B cell (primary cell): ENCODE results near the gene GSG1L. TPM values are rescaled to one million over a fixed set of nuclear protein-coding genes. Genes with fewer than 3 reads are reported as not detected.

Experiments
- ATAC-seq: fragments of 200-7000 bp; cut with Tn5 transposase; one replicate; pipeline ENCODE4 v1.10.0; 2021; ENCODE audit warnings: low read depth, mild to moderate bottlenecking, moderate number of reproducible peaks, moderate library complexity
- CTCF ChIA-PET: fragments of 350-600 bp; sonication (Branson Sonifier 250); formaldehyde crosslinking; loops from one replicate; lab custom pipeline; 2021; ENCODE audit warnings: antibody characterized with exemption, inconsistent platforms; lab: Charles Lee
- POLR2A ChIA-PET: fragments of 350-600 bp; sonication (Branson Sonifier 250); formaldehyde crosslinking; loops from one replicate; lab custom pipeline; 2021; ENCODE audit warnings: antibody characterized with exemption; lab: Charles Lee
- DNase-seq: peaks from one replicate; pipeline ENCODE4 v3.0.0; 2013
- H2AFZ ChIP-seq: 2 replicates; pipeline ENCODE4 v1.6.1; 2012; ENCODE audit warnings: mild to moderate bottlenecking, low read depth, low read length; ENCODE audit not compliant: insufficient read depth, poor library complexity, severe bottlenecking
- H3K27ac ChIP-seq, 2 donors: 1 replicate in 1 of 2; 2 replicates in 1 of 2; pipeline ENCODE4 v1.5.1; 2012 to 2013; ENCODE audit warnings: low read length in 2 of 2, mild to moderate bottlenecking in 2 of 2, moderate library complexity in 1 of 2
- H3K27me3 ChIP-seq, 4 experiments: fragments of 200-600 bp in 1 of 4; sonication (generic) in 1 of 4; replicated peaks in 1 of 4; 1 replicate in 2 of 4; 2 replicates in 2 of 4; pipeline versions ENCODE4 v1.6.1 to v1.7.0; 2013 to 2016; ENCODE audit warnings: low read length in 3 of 4, mild to moderate bottlenecking in 2 of 4, mixed read lengths in 1 of 4, moderate library complexity in 1 of 4; ENCODE audit not compliant: insufficient read depth in 4 of 4, control insufficient read depth in 3 of 4; ENCODE audit errors: control extremely low read depth in 1 of 4
- H3K36me3 ChIP-seq, 2 experiments: replicated peaks in 1 of 2; 1 replicate in 1 of 2; 2 replicates in 1 of 2; pipeline versions ENCODE4 v1.6.1 to v1.7.1; 2013; ENCODE audit warnings: low read length in 1 of 2; ENCODE audit not compliant: insufficient read depth in 2 of 2, control insufficient read depth in 1 of 2; ENCODE audit errors: control extremely low read depth in 1 of 2, extremely low read depth in 1 of 2
- H3K4me1 ChIP-seq, 2 donors: fragments of 200-600 bp in 1 of 2; sonication (generic) in 1 of 2; 1 replicate in 1 of 2; 2 replicates in 1 of 2; pipeline versions ENCODE4 v1.5.1 to v1.6.1; 2013 to 2017; ENCODE audit warnings: low read length in 2 of 2; ENCODE audit not compliant: control insufficient read depth in 2 of 2, insufficient read depth in 2 of 2
- H3K4me2 ChIP-seq: replicated peaks from 2 replicates; pipeline ENCODE3; 2012; ENCODE audit warnings: mild to moderate bottlenecking, low read depth, low read length; ENCODE audit not compliant: poor library complexity, severe bottlenecking
- H3K4me3 ChIP-seq, 5 experiments: fragments of 200-600 bp in 1 of 5; sonication (generic) in 1 of 5; 1 replicate in 3 of 5; 2 replicates in 2 of 5; pipeline versions ENCODE4 v1.5.1 to v1.7.0; 2011 to 2016; ENCODE audit warnings: low read length in 4 of 5, mild to moderate bottlenecking in 4 of 5, low read depth in 2 of 5, control low read depth in 1 of 5, moderate library complexity in 1 of 5; ENCODE audit not compliant: insufficient read depth in 1 of 5; ENCODE audit errors: control extremely low read depth in 1 of 5, extremely low read depth in 1 of 5
- H3K79me2 ChIP-seq: fragments of 200-600 bp; sonication (generic); one replicate; pipeline ENCODE4 v1.6.0; 2016; ENCODE audit warnings: low read length; ENCODE audit not compliant: control insufficient read depth, insufficient read depth
- H3K9ac ChIP-seq: fragments of 200-600 bp; sonication (generic); 2 replicates; pipeline ENCODE4 v1.6.1; 2017; ENCODE audit warnings: mild to moderate bottlenecking, low read length, moderate library complexity
- H3K9me3 ChIP-seq, 3 donors: one replicate each; pipeline versions ENCODE4 v1.6.1 to v1.7.1; 2013; ENCODE audit warnings: low read length in 2 of 3; ENCODE audit not compliant: control insufficient read depth in 2 of 3, insufficient read depth in 1 of 3; ENCODE audit errors: control extremely low read depth in 1 of 3
- H4K20me1 ChIP-seq: 2 replicates; pipeline ENCODE4 v1.6.0; 2012; ENCODE audit warnings: mild to moderate bottlenecking, low read length; ENCODE audit not compliant: insufficient read depth, control insufficient read depth, poor library complexity, severe bottlenecking
- H3K27ac Mint-ChIP-seq: one replicate; pipeline ENCODE4 v1.8.0; 2021; ENCODE audit warnings: mixed read lengths
- H3K27me3 Mint-ChIP-seq: one replicate; pipeline ENCODE4 v1.8.0; 2021; ENCODE audit warnings: mixed read lengths
- H3K4me1 Mint-ChIP-seq: one replicate; pipeline ENCODE4 v1.8.0; 2021; ENCODE audit warnings: mixed read lengths
- H3K4me3 Mint-ChIP-seq: one replicate; pipeline ENCODE4 v1.8.0; 2021; ENCODE audit warnings: mixed read lengths
- H3K9me3 Mint-ChIP-seq: one replicate; pipeline ENCODE4 v1.8.0; 2022; ENCODE audit warnings: mixed read lengths; ENCODE audit not compliant: insufficient read depth
- EZH2 ChIP-seq: IDR thresholded peaks from 2 replicates; pipeline ENCODE4 v1.6.1; 2012; ENCODE audit warnings: borderline replicate concordance, low read depth, mild to moderate bottlenecking, moderate library complexity, low read length; ENCODE audit not compliant: insufficient read depth, poor library complexity, severe bottlenecking
- WGBS: methylation state at CpG from one replicate; pipeline ENCODE4 v1.1.5; 2013; ENCODE audit warnings: missing lambda C conversion rate; ENCODE audit not compliant: insufficient coverage; 5-methylcytosine and 5-hydroxymethylcytosine counted together
- intact Hi-C: fragments of 100-400 bp; cut with micrococcal nuclease; formaldehyde crosslinking; loops from one replicate; pipeline ENCODE4 v1.10.0; 2022
- polyA plus RNA-seq: library from polyadenylated mRNA; depleted of rRNA; stranded (reverse); fragments of >200 nt; gene quantifications from 2 replicates; pipeline ENCODE4 v1.2.3, GENCODE V29; 2012
- total RNA-seq, 2 donors: library from RNA; stranded (reverse); fragments of 120-200 nt in 1 of 2; gene quantifications; 1 replicate in 1 of 2; 2 replicates in 1 of 2; pipeline versions ENCODE4 v1.2.3 to v1.2.4, GENCODE V29; 2013 to 2022
- TF ChIP-seq, protein P1 (sequence below): fragments of 200-600 bp; IDR thresholded peaks from one replicate; pipeline ENCODE4 v1.8.0; 2022; ENCODE audit warnings: antibody characterized with exemption, mild to moderate bottlenecking

Gene GSG1L
- total and polyA plus RNA-seq, 2 donors (not counting 1 experiment from before 2014, with no cell fraction given) = 0.01 TPM; not detected in 1

DNA sequence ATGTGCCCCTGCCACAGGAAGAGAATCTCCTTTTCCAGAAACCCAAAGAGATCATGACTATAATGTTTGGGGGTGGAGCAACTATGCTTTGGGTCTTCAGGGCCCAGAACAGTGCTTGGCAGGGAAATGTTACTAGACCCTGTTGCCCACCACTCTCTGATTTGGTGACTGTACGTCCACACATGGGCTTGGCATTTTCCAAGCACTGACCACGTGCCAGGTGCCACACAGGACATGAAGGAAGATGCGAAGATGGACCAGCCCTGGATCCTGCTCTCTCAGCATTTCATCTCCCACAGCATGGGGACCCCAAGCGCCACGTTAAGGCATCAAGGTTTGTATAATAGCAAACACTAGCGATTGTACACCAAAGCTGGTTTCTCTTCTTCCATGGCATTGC, 50.1 kb downstream of the GSG1L start:
- Mint-ChIP-seq H3K27me3 (peaks cover 31% of the 10 kb centered on the region), H3K4me3 (no peak overlapping the region), H3K9me3 (no peaks in the 10 kb centered on the region), H3K4me1 (no peaks in the 10 kb centered on the region), H3K27ac (no peak overlapping the region)
- H4K20me1 ChIP-seq = no peaks in the 10 kb centered on the region
- H3K36me3 ChIP-seq = no peaks in the 10 kb centered on the region
- intact Hi-C loops = no loop called here
- peaks cover 0 to 8% (median 4%) of the 10 kb centered on the region in 3 donors for H3K9me3 ChIP-seq
- no peak overlapping the region for H3K4me2 ChIP-seq
- H2AFZ ChIP-seq = no peak overlapping the region
- no peak for DNase-seq
- peaks cover 0 to 7% (median 0%) of the 10 kb centered on the region in 4 experiments for H3K27me3 ChIP-seq
- no peak for TF ChIP-seq EZH2
- TF ChIP-seq, protein P1, sequence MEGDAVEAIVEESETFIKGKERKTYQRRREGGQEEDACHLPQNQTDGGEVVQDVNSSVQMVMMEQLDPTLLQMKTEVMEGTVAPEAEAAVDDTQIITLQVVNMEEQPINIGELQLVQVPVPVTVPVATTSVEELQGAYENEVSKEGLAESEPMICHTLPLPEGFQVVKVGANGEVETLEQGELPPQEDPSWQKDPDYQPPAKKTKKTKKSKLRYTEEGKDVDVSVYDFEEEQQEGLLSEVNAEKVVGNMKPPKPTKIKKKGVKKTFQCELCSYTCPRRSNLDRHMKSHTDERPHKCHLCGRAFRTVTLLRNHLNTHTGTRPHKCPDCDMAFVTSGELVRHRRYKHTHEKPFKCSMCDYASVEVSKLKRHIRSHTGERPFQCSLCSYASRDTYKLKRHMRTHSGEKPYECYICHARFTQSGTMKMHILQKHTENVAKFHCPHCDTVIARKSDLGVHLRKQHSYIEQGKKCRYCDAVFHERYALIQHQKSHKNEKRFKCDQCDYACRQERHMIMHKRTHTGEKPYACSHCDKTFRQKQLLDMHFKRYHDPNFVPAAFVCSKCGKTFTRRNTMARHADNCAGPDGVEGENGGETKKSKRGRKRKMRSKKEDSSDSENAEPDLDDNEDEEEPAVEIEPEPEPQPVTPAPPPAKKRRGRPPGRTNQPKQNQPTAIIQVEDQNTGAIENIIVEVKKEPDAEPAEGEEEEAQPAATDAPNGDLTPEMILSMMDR = no peak
- no peak overlapping the region for H3K27ac ChIP-seq
- CTCF ChIA-PET = no interaction called here
- 92% methylated on average over 6 of the region's 6 CpGs for WGBS
- no peaks in the 10 kb centered on the region for H3K4me1 ChIP-seq
- H3K9ac ChIP-seq = no peak overlapping the region
- ATAC-seq = no peak
- H3K4me3 ChIP-seq = no peak overlapping the region
- POLR2A ChIA-PET = no interaction called here
- no peaks in the 10 kb centered on the region for H3K79me2 ChIP-seq

DNA sequence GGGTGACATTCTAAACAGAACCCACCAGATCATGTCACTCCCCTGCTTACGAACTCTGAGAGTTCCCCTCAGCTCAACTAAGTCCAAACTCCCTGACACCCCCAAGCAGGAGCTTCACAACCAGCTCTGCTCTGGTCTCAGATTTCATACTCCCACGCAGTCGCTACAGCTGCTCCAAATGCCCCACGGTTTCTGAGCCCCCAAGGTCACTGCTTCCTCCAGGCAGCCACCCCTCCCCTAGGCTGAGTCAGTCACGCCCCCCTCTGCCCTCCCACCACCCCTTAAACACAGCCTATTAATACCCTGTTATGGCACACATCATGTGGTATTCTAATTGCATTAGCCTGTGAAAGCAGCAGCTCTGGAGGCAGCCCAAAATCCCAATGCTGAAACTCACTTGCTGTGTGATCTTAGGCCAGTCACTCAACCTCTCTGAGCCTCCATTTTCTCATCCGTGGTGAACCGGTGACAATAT, 51.5 kb downstream of the GSG1L start:
- CTCF ChIA-PET = no interaction called here
- POLR2A ChIA-PET = no interaction called here

More for the DNA sequence above, 51.5 kb downstream of the GSG1L start:
- ATAC-seq (no peak), DNase-seq (no peak)
- TF ChIP-seq EZH2 = no peak
- TF ChIP-seq, protein P1 = no peak
- Histone ChIP-seq H3K79me2 (no peaks in the 10 kb centered on the region), H3K4me3 (no peak overlapping the region), H3K4me1 (no peaks in the 10 kb centered on the region), H4K20me1 (no peaks in the 10 kb centered on the region), H3K36me3 (no peaks in the 10 kb centered on the region), H3K27me3 (peaks cover 0 to 7% (median 0%) of the 10 kb centered on the region in 4 experiments), H3K27ac (no peak overlapping the region), H3K4me2 (no peak overlapping the region), H3K9me3 (peaks cover 0 to 7% (median 0%) of the 10 kb centered on the region in 3 donors), H3K9ac (no peak overlapping the region), H2AFZ (no peak overlapping the region)
- Mint-ChIP-seq H3K27me3 (peaks cover 26% of the 10 kb centered on the region), H3K4me1 (no peaks in the 10 kb centered on the region), H3K27ac (no peak overlapping the region), H3K9me3 (no peaks in the 10 kb centered on the region), H3K4me3 (no peak overlapping the region)
- intact Hi-C loops = no loop called here
- 73% methylated on average over 5 of the region's 7 CpGs for WGBS
